ENCODE results near the gene C7. TPM values are rescaled to one million over a fixed set of nuclear protein-coding genes. Genes with fewer than 3 reads are reported as not detected.

Gene C7
- total and polyA plus RNA-seq, 2 of the 13 experiments (the other 11 are each of a cell fraction or from before 2014, with no cell fraction given): 1.7 to 3.5 TPM

- TF ChIP-seq ZNF660 (CRISPR knock-in tag; IDR thresholded peaks at IDR 0.05; ENCODE audit: borderline replicate concordance, low read depth): no peak
- 0 out of 2 replicates have a peak, but pooled peaks have one; percentile 23 for TF ChIP-seq KMT2B (CRISPR knock-in tag; IDR thresholded peaks at IDR 0.05)
- TF ChIP-seq WIZ (CRISPR knock-in tag; IDR thresholded peaks at IDR 0.05): no peak
- TF ChIP-seq PRDM15 (CRISPR knock-in tag; IDR thresholded peaks at IDR 0.05): no peak
- TF ChIP-seq ZNF780A (CRISPR knock-in tag; IDR thresholded peaks at IDR 0.05): no peak
- no peak for TF ChIP-seq ZNF670 (CRISPR knock-in tag; IDR thresholded peaks at IDR 0.05; ENCODE audit: borderline replicate concordance)
- no peak for TF ChIP-seq BCL3 (CRISPR knock-in tag; IDR thresholded peaks at IDR 0.05)
- TF ChIP-seq, protein P1, sequence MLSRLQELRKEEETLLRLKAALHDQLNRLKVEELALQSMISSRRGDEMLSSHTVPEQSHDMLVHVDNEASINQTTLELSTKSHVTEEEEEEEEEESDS (CRISPR knock-in tag; IDR thresholded peaks at IDR 0.05; ENCODE audit: borderline replicate concordance): no peak
- no peak for TF ChIP-seq SRY (CRISPR knock-in tag; IDR thresholded peaks at IDR 0.05)
- TF ChIP-seq PHB2 (IDR thresholded peaks at IDR 0.05; ENCODE audit: partially characterized antibody): no peak
- TF ChIP-seq ZBTB42 (CRISPR knock-in tag; IDR thresholded peaks at IDR 0.05): no peak
- TF ChIP-seq POLR2AphosphoS5 (IDR thresholded peaks at IDR 0.05; ENCODE audit: low read depth, low read length): no peak
- no peak for TF ChIP-seq NCOA5 (CRISPR knock-in tag; IDR thresholded peaks at IDR 0.05)
- TF ChIP-seq PAXIP1 (CRISPR knock-in tag; conservative IDR thresholded peaks at IDR 0.05): peak; percentile 97
- TF ChIP-seq ZNF570 (CRISPR knock-in tag; IDR thresholded peaks at IDR 0.05; ENCODE audit: borderline replicate concordance): no peak
- TF ChIP-seq EHMT2 (IDR thresholded peaks at IDR 0.05; ENCODE audit: borderline replicate concordance, low read depth, low read length): peak; percentile 89; the same call in 1 of the 2 replicates
- no peak for TF ChIP-seq ZNF605 (CRISPR knock-in tag; IDR thresholded peaks at IDR 0.05)
- 0 out of 2 replicates have a peak, but pooled peaks have one; percentile 34 for TF ChIP-seq ZNF136 (CRISPR knock-in tag; IDR thresholded peaks at IDR 0.05; ENCODE audit: low read depth)
- TF ChIP-seq ZNF235 (CRISPR knock-in tag; IDR thresholded peaks at IDR 0.05; ENCODE audit: borderline replicate concordance): no peak
- TF ChIP-seq SYNCRIP (IDR thresholded peaks at IDR 0.05; ENCODE audit: insufficient read depth, low read depth, low read length): no peak
Measured at GRCh38 chr5:40991168-40991980, 82.1 kb downstream of the C7 start (continued).
